H1 (cell line): ENCODE measurements around the gene TGFA. TPM values are rescaled to one million over a fixed set of nuclear protein-coding genes. Genes with fewer than 3 reads are reported as not detected.

Source experiments
- BCL11A ChIP-seq, 2 experiments: IDR thresholded peaks; one replicate each; pipeline ENCODE4 v1.6.1; 2011; ENCODE audit warnings: low read depth in 2 of 2, low read length in 2 of 2, mild to moderate bottlenecking in 2 of 2
- BRCA1 ChIP-seq: IDR thresholded peaks from 2 replicates; pipeline ENCODE4 v1.6.1; 2012; ENCODE audit warnings: low read depth, low read length, improper control_type of control experiment
- EGR1 ChIP-seq: IDR thresholded peaks from 2 replicates; pipeline ENCODE4 v1.6.1; 2011; ENCODE audit warnings: low read depth, low read length, borderline replicate concordance
- HDAC2 ChIP-seq, 2 experiments: fragments of 300-600 bp in 1 of 2; sonication (generic) in 1 of 2; IDR thresholded peaks; 2 replicates each; pipeline ENCODE4 v1.6.1; 2011 to 2012; ENCODE audit warnings: low read depth in 2 of 2, low read length in 2 of 2, mild to moderate bottlenecking in 2 of 2, moderate library complexity in 2 of 2, borderline replicate concordance in 1 of 2, inconsistent platforms in 1 of 2
- KDM4A ChIP-seq: IDR thresholded peaks from one replicate; pipeline ENCODE4 v1.7.1; 2012; ENCODE audit warnings: low read depth, mild to moderate bottlenecking, moderate library complexity, low read length, inconsistent platforms; ENCODE audit not compliant: severe bottlenecking
- RXRA ChIP-seq: IDR thresholded peaks from 2 replicates; pipeline ENCODE4 v1.6.1; 2011; ENCODE audit warnings: low read depth, mild to moderate bottlenecking, low read length, moderate library complexity; ENCODE audit not compliant: insufficient read depth
- polyA plus RNA-seq, 7 experiments: library from polyadenylated mRNA; depleted of rRNA in 3 of 7; stranded (reverse) in 5 of 7; unstranded in 2 of 7; fragments of >200 nt in 5 of 7; fragments of 200-250 nt in 2 of 7; gene quantifications; 1 replicate in 5 of 7; 2 replicates in 1 of 7; 4 replicates in 1 of 7; pipeline versions ENCODE4 v1.2.1 to v1.2.3, GENCODE V29; 2011 to 2013; ENCODE audit warnings: missing spikeins in 2 of 7, mixed read lengths in 2 of 7
- total RNA-seq: library from RNA; stranded (reverse); fragmentation: NEBNext Ultra II Directional; extraction: Animal tissue kit (Norgen Biotek cat#: 25700); gene quantifications from 2 replicates; pipeline ENCODE4 v1.2.1, GENCODE V29; 2021
- TF ChIP-seq, protein P1 (sequence below): IDR thresholded peaks from 2 replicates; pipeline ENCODE4 v1.6.1; 2012; ENCODE audit warnings: inconsistent platforms
- TF ChIP-seq, protein P2 (sequence below): IDR thresholded peaks from 2 replicates; pipeline ENCODE4 v1.6.1; 2011; ENCODE audit warnings: low read depth, mild to moderate bottlenecking, low read length; ENCODE audit not compliant: insufficient read depth

The TGFA gene
- total and polyA plus RNA-seq, 2 of the 8 experiments (the other 6 are each of a cell fraction or from before 2014, with no cell fraction given) = 1.8 to 3.7 TPM

DNA sequence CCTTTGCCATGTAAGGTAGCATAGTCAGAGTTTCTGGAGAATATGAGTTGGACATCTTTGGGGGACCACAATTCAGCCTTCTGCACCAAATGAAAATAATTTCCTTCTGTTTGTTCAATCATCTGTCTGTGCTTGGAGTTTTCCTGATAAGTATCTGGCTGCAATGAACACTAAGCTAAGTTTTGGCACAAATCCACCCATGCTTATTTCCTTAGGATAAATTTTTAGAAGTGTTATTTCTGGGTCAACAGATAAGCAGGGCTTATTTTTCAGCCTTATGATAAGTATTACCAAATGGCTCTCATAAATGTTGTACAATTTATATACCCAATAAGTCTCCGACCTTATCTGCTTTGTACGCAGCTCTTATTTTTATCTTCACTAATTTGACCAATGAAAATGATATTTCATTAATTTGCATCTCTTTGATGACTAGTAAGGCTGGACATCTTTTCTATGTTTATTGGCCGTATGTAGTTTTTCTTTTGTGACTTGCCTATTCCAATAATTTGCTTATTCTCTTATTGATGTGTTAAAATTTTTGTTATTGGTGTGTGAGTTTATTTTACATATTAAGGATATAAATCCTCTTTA is 59.2 kb downstream of the TGFA start (continued):
- TF ChIP-seq KDM4A = no peak
- no peak for TF ChIP-seq BCL11A (IDR thresholded peaks at IDR 0.05; ENCODE audit: low read depth in 2 of 2, low read length in 2 of 2)
- no peak for TF ChIP-seq EGR1
- TF ChIP-seq, protein P1, sequence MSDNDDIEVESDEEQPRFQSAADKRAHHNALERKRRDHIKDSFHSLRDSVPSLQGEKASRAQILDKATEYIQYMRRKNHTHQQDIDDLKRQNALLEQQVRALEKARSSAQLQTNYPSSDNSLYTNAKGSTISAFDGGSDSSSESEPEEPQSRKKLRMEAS = no peak
- no peak for TF ChIP-seq HDAC2 (IDR thresholded peaks at IDR 0.05; ENCODE audit: borderline replicate concordance in 1 of 2, low read depth in 2 of 2, low read length in 2 of 2)
- TF ChIP-seq BRCA1 = no peak
- TF ChIP-seq, protein P2, sequence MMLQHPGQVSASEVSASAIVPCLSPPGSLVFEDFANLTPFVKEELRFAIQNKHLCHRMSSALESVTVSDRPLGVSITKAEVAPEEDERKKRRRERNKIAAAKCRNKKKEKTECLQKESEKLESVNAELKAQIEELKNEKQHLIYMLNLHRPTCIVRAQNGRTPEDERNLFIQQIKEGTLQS = no peak
- TF ChIP-seq RXRA = no peak
